HG03097 (cell line): Measurements from ENCODE around the gene CCL2.

Experiments
- ATAC-seq: cut with Tn5 transposase; IDR thresholded peaks from one replicate; pipeline ENCODE4 v1.9.1; 2021; ENCODE audit not compliant: unreplicated experiment, low FRiP score

Gene CCL2

GRCh38 chr17:34259146-34259545, 4.1 kb downstream of the CCL2 start:
- ATAC-seq: no peak

- ATAC-seq: no peak
Observed at GRCh38 chr17:34260861-34261260, 5.8 kb downstream of the CCL2 start.

GRCh38 chr17:34261568-34262337, 6.7 kb downstream of the CCL2 start:
- ATAC-seq: no peak

DNA sequence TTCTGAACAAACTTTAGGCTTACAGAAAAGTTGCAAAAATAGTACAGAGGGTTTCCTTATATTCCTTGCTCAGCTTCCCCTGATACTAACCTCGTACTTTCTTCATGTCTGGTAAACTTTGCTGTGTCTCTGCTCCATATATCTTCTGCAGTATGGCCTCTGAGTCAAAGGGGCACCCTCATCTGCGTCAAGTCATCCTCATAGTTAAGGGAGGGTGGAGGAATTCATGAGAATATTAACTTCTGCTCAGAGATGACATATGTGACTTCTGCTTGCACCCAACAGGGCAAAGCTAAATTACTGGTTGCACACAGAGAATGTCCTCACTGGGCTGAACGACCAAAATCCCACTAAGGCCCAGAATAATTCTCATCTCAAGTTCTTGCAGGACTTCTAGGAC, 10.6 kb downstream of the CCL2 start:
- ATAC-seq: no peak

DNA sequence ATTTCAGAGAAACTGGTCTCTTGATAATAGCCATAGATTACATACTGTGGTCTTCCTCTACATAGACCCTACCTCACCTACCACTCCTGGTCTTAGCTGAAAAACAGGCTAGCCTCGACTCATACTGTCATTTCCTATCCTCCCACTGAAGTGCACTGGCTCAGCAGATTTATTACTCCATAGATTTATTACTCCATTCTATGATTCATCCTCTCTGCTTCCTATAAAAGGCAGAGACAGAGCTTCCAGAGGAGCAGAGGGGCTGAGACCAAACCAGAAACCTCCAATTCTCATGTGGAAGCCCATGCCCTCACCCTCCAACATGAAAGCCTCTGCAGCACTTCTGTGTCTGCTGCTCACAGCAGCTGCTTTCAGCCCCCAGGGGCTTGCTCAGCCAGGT, 14.9 kb downstream of the CCL2 start, which contains the start of gene CCL7:
Gene CCL7 (plus strand): TSS at position 253 of the 400 bp plus-strand sequence. CDS start 70 bp downstream, at position 323.
- no peak for ATAC-seq

DNA sequence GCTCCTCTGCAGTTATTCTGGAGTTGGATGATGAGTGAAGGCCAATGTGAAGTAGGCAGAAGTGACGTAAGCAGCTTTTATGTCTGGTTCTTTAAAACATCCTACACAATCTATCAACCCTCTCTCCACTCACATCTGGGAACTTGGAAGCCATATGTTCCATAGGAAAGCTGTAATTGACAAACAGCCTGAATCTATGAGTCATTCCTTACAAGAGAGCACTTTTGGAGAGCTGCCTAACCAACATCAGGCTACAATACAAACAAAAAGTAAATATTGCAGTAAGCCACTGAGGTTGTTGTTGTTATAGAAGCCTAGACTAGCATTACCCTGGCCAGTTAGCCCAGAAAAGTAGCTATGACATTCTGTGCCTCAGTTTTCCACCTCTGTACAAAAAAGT, 20.8 kb downstream of the CCL2 start:
- no peak for ATAC-seq

GRCh38 chr17:34276826-34277225, 21.7 kb downstream of the CCL2 start:
- no peak for ATAC-seq

GRCh38 chr17:34283571-34283970, 28.5 kb downstream of the CCL2 start:
- ATAC-seq: no peak

- no peak for ATAC-seq
Observed at GRCh38 chr17:34285286-34285792, 30.3 kb downstream of the CCL2 start, which contains the start of gene CCL11. TSS of gene CCL11 (plus strand) at chr17:34285742. CDS start at chr17:34285809, 67 bp downstream.

DNA sequence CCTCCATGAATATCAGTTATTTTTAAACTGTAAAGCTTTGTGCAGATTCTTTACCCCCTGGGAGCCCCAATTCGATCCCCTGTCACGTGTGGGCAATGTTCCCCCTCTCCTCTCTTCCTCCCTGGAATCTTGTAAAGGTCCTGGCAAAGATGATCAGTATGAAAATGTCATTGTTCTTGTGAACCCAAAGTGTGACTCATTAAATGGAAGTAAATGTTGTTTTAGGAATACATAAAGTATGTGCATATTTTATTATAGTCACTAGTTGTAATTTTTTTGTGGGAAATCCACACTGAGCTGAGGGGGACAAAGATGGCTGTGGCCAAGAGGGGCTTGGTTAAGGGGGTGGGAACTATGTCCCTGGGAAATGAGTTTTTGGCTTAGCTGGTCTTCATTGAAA, 32.8 kb downstream of the CCL2 start:
- no peak for ATAC-seq

DNA sequence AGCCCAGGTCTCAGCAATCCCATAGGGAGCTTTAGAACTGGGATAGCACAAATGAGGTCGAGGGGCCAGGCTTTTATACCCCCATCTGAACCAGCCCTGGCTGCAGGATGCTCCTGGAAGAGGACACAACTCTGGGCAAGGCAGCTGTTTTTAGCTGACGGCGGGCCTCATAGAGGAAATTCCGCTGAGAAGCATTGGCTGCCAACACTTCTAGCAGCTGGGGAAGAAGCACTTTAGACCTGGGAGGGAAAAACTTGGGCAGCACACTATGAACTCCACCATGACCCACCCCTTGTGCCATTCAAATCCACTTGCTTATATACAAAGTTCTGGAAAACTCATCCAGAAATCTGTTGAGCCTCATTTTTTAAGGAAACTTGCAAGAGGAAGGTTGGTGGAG, 35.5 kb downstream of the CCL2 start:
- ATAC-seq: no peak

- no peak for ATAC-seq
Observed at GRCh38 chr17:34291721-34292348, 36.8 kb downstream of the CCL2 start.

DNA sequence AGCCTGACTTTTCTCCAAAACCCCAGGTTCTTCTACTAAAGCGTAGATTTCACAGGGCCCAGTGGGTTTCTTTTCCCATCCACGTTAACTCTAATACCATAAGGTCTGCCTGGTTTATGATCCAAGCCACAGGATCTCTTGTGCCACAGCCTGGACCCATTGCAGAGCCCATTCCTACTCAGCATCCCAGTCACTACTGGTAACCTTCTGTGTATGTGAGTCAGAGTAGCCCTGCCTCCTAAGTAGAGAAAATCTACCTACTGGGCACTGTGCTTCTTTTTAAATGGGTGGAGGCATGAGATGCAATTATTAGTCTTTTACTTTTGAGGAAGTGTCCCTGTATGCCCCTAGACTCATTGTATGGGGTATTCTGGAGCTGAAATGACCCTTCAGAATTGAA, 43.9 kb downstream of the CCL2 start:
- no peak for ATAC-seq

- no peak for ATAC-seq
Observed at GRCh38 chr17:34299956-34300577, 45.0 kb downstream of the CCL2 start.

GRCh38 chr17:34300652-34301370, 45.7 kb downstream of the CCL2 start:
- no peak for ATAC-seq

- ATAC-seq: no peak
Observed at GRCh38 chr17:34301986-34302385, 46.9 kb downstream of the CCL2 start.

DNA sequence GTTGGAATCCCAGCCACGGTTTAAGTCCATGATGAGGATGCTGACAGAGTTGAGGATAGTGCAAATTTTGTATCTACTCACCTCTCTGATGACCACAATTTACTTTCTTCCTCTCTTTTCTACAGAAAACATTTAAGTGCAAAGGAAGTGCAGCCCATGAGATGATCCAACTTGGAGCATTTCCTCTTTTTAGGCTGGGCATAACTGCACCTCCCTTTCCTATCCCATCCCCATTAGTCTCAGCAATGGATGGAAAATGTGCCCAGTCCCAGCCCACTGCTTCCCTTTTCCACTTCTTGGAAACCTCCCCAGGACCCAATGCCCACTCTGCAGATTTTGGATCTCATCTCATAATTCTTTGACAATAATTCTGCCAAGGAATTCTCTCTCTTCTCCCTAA, 47.6 kb downstream of the CCL2 start:
- no peak for ATAC-seq

- ATAC-seq: no peak
Observed at GRCh38 chr17:34303606-34304005, 48.5 kb downstream of the CCL2 start.

GRCh38 chr17:34305061-34305460, 50.0 kb downstream of the CCL2 start:
- no peak for ATAC-seq

GRCh38 chr17:34305606-34306005, 50.5 kb downstream of the CCL2 start:
- no peak for ATAC-seq

- no peak for ATAC-seq
Observed at GRCh38 chr17:34306466-34306865, 51.4 kb downstream of the CCL2 start.
